RKO (cell line): ENCODE data around the gene PRKN.
A peak's percentile ranks its signal among the peaks of the same experiment; 100 is the strongest.

Experiments
- DNase-seq: peaks from one replicate; pipeline ENCODE4 v3.0.0-alpha.2; 2016; ENCODE audit warnings: low spot score

The PRKN gene

DNA sequence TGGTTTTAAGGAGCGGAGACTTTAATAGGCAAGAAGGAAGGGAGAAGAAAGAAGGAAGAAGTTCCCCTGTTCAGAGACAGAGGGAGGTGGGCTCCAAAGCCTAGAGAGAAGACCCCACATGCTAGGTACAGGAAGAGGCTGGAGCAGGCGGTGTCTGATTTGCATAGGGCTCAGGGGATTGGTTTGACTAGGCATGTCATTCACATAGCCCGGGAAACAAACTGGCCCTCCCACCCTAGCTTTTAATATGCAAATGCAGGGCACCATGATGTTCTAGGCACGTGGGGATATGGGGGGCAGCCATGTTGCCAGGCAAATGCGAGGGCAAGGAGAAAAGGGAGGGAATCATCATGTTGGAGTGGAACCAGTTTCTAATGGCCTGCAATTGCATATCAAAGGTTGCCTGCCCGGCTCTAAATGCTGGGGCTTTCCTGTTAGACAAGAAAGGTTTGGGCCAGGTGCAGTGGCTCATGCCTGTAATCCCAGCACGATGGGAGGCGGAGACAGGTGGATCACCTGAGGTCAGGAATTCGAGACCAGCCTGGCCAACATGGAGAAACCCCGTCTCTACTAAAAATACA is 1419.4 kb downstream of the PRKN start:
- DNase-seq = no peak

DNA sequence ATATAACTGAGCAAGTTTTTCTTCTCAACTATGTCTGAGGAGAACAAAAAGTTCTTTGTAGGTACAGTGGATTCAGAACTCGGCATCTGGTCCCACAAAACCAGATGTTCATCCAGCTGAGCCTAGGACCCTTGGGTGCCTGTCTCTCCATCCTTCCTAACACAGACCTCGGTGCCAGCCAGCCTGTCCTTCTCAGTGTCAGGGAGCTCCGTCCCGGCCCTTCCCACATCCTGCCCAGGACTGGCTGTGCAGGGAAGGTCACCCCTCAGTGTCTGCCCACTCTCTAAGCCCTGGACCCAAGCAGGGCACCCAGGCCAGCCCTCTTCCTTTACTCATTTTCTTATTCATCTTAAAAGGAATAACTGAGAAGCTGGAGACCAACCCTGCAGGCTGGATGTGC is 1421.7 kb downstream of the PRKN start:
- DNase-seq = no peak

DNA sequence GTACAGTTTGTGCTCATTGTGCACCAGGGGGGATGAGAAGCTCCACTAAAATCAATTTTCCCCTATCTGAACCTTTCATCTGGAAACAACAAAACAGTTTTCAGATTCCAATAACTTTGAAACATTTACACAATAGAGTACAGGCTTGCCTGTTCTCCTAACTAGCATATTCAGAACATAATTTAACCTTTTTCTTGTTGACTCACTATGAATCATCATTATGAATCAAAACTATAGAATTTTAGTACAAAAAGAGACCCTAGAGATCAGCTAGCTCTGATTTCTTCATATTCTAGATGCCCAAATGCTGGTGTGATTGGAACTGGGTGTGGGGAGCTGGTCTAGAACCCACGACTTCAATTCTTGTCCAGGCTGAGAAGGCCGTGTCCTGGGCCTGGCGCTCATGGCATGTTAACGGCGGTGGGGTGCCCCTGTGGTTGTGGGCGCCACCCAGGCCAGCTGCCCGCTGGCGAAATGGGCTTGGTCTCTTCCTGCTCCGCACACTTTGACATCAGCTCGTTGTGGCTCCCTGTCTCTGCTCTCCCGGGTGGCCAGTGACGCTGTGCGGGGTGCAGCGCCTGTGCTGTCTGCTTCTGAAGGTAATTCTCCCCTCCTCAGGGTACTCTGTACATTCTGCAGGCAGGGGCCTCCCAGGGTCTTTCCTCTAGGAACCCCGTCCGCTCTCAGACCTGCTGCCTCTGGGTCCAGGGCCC is 1423.8 kb downstream of the PRKN start:
- peak; percentile 48 for DNase-seq

DNA sequence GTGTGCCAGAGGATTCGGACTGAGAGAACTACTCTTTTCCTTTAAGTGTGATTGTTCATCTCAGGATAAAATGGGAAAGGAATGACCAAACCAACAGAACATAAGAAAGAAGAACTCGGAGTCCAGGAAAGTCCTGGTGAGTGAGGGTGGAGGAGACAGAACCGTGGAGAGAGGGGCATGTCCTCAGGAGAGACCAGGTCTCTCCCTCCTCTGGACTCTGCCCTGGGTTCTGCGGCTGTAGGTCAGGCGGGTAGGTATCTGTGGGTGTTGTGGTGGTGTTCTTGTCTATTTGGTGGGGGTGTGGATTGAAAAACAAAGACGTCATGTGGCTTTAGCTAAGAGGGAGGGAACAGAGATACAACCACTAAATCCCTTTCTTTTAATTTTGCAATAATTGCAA is 1424.6 kb downstream of the PRKN start:
- no peak for DNase-seq

DNA sequence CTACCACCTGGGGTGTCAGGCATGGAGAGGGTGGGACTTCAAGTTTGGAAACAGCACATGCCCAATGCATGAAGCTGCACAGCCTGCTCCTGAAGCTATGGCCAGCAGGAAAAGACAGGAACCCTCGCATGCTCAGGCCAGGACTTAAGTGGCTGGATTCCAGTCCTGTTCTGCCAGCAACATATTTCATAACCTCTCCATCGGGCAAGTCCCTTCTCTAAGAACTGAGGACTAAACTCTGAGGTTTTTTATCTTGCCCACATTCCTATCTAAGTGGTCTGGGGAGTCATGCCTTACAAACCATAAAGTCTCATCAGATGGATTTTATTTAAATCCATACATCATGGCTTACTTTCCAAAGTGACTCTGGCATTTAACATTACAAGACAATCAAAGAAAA is 1426.2 kb downstream of the PRKN start:
- no peak for DNase-seq

DNA sequence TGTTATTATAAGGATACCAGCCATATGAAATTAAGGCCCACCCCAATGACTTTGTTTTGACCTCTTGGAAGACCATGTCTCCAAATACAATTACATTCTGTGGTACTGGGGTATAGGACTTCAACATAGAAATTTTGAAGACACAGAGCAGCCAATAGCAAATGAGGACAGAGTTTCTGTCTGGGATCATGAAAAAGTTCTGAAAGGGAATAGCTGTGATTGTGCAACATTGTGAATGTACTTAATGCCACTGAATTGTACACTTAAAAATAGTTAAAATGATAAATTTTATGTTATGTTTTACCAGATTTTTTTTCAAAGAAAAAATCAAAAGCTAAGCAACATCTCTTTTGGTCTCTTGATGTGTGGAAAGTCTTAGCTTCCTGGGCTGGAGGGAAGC is 1426.7 kb downstream of the PRKN start:
- DNase-seq = no peak

DNA sequence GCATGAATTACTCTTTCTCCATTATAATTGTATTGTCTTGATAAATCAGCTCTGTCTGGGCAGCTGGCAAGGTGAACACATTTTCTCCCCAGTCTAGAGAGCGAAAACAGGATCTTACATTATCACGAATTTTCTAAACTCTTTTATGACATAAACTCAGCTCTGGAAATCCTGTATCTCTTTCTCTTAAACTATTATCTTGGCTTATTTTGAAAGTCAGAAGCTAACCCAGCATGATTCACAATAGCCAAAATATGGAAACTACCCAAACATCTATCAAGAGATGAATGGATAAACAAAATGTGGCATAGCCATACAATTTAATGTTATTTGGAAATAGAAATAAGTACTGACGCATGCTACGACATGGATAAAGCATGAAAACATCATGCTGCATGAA is 1427.8 kb downstream of the PRKN start:
- DNase-seq = no peak
